GM06990 (cell line): ENCODE results near the gene SCN1A.

ENCODE experiments used
- DNase-seq: peaks from one replicate; pipeline ENCODE4 v3.0.0-alpha.2; 2011; ENCODE audit not compliant: insufficient read length; ENCODE audit errors: extremely low read depth
- H3K27me3 ChIP-seq: replicated peaks from 2 replicates; pipeline ENCODE4 v1.6.0; 2011; ENCODE audit warnings: low read length; ENCODE audit not compliant: control insufficient read depth, insufficient read depth
- H3K36me3 ChIP-seq: 2 replicates; pipeline ENCODE4 v1.5.1; 2011; ENCODE audit warnings: low read length; ENCODE audit not compliant: control insufficient read depth, insufficient read depth
- H3K4me3 ChIP-seq: replicated peaks from 2 replicates; pipeline ENCODE4 v1.5.1; 2011; ENCODE audit warnings: low read depth, mild to moderate bottlenecking, control low read depth, low read length
- TF ChIP-seq, protein P1 (sequence below): IDR thresholded peaks from 2 replicates; pipeline ENCODE4 v1.5.1; 2011; ENCODE audit warnings: low read length, control low read depth, mild to moderate bottlenecking, inconsistent platforms; ENCODE audit not compliant: insufficient read depth, poor library complexity, severe bottlenecking

Gene SCN1A

DNA sequence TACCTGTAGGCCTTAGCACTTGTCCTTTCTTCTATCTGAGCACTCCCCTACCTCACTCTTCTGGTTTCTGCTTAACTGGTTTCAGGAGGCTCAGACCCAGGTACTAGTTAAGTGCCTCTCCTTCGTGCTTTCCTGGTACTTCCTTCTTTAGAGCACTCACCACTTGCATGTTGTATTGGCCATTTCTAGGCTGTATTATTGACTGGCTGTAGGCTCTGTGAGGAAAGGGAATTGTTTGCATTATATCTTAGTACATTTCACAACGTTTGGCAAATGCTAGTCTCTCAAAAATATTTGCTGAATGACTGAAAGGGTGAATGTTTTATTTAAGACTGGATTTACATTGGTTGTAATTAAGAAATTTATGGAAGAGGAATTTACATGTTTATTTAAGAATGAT, 36.0 kb upstream of the SCN1A start:
- Histone ChIP-seq H3K36me3 (no peaks in the 10 kb centered on the region), H3K27me3 (no peaks in the 10 kb centered on the region), H3K4me3 (no peak overlapping the region)
- TF ChIP-seq, protein P1, sequence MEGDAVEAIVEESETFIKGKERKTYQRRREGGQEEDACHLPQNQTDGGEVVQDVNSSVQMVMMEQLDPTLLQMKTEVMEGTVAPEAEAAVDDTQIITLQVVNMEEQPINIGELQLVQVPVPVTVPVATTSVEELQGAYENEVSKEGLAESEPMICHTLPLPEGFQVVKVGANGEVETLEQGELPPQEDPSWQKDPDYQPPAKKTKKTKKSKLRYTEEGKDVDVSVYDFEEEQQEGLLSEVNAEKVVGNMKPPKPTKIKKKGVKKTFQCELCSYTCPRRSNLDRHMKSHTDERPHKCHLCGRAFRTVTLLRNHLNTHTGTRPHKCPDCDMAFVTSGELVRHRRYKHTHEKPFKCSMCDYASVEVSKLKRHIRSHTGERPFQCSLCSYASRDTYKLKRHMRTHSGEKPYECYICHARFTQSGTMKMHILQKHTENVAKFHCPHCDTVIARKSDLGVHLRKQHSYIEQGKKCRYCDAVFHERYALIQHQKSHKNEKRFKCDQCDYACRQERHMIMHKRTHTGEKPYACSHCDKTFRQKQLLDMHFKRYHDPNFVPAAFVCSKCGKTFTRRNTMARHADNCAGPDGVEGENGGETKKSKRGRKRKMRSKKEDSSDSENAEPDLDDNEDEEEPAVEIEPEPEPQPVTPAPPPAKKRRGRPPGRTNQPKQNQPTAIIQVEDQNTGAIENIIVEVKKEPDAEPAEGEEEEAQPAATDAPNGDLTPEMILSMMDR, result no peak
- DNase-seq, result no peak

DNA sequence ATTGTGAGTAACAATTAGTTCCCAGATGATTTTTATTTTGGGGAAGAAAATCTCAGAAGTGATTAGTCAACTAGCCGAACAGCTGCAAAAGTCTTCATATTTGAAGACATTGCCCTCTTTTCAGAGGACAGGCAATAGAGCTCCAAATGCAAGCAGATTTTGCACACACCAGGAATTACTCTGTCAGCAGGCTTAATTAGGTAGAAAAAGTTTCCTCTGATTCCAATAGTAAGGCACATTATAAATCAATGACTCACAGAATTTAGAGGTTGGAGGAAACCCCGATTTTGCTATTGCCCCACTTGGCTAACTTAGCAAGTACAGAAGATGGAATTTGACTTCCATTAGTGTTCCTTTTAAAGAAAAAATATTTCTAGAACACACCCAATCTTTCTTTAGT, 30.7 kb upstream of the SCN1A start:
- TF ChIP-seq, protein P1, result no peak

DNA sequence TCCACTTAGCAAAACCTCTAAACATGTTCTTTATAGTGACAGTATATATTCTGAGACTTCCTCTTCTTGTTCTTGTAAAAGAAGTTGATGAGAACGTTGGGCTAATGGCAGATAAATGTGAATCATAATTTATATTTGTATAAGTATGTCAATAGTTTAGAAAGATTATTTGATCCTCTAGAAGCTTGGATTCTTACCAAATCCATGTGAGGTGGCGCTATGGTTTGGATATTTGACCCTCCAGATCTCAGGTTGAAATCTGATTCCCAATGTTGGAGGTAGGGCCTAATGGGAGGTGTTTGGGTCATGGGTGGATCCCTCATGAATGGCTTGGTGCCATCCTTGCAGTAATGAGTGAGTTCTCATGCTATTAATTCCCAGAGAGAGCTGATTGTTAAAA, 29.8 kb upstream of the SCN1A start:
- H3K4me3 ChIP-seq, result no peak overlapping the region
- H3K36me3 ChIP-seq, result no peaks in the 10 kb centered on the region
- TF ChIP-seq, protein P1, result no peak
- no peaks in the 10 kb centered on the region for H3K27me3 ChIP-seq
- DNase-seq, result no peak

More for the DNA sequence above, 30.7 kb upstream of the SCN1A start:
- Histone ChIP-seq H3K4me3 (no peak overlapping the region), H3K27me3 (no peaks in the 10 kb centered on the region), H3K36me3 (no peaks in the 10 kb centered on the region)
- no peak for DNase-seq

DNA sequence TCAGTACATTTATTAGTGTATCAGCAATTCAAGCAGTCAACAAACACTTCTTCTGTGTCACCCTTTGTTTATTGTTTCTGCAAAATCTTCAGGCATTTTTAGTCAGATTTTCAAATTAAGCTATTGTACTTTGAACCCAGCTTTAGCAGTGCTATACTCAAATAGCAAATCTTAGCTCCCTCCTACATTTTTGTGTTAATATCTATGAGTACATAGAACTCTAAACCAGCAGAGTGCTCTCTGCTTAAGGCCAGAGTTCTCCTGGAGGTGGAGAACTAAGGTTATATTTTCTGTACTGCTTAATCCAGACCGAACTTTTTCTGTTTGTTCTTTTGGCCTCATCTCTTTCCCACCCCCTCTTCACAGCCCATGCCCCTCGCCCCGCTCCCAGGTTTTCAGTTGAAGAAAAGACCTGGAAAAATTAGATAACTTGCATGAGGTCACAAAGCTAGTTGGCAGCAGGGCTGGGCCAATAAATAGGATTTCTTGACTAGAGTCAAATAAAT, 29.2 kb upstream of the SCN1A start:
- Histone ChIP-seq H3K36me3 (no peaks in the 10 kb centered on the region), H3K4me3 (no peak overlapping the region), H3K27me3 (no peaks in the 10 kb centered on the region)
- no peak for DNase-seq
- TF ChIP-seq, protein P1, result no peak

DNA sequence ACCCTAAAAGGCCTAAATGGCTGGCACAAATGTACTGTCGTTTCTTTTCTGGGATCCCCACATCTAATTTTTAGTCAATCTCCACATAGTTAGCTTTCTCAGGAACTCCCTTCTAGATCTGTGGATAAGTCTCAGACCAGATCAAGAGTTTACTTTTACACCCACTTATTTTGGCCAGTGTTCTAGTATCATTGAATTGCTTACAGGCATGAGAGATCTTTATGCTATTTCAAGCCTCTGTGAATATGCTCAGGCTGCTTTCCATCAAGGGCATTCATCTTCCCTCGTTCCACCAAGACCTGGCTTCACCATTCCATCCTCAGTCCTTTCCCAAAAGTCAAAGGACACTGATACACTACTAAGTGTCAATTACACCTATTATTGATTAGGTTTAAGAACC, 27.8 kb upstream of the SCN1A start:
- no peak for DNase-seq
- Histone ChIP-seq H3K4me3 (no peak overlapping the region), H3K36me3 (no peaks in the 10 kb centered on the region), H3K27me3 (no peaks in the 10 kb centered on the region)
- TF ChIP-seq, protein P1, result no peak
